Sigmoid colon (tissue), 7 donors: ENCODE measurements around the gene DAB2IP. TPM values are rescaled to one million over a fixed set of nuclear protein-coding genes. Genes with fewer than 3 reads are reported as not detected.

Experiments used
- DNase-seq: peaks from one replicate; pipeline ENCODE4 v3.0.0-alpha.2; 2019
- H3K27ac ChIP-seq, 4 donors: fragments of 200-600 bp; sonication (generic); one replicate each; pipeline ENCODE4 v1.5.1; 2016 to 2019; ENCODE audit warnings: mild to moderate bottlenecking in 1 of 4
- H3K27me3 ChIP-seq, 3 donors: fragments of 200-600 bp; sonication (generic); one replicate each; pipeline ENCODE4 v1.5.1; 2019; ENCODE audit warnings: mild to moderate bottlenecking in 1 of 3
- H3K36me3 ChIP-seq, 4 donors: fragments of 200-600 bp; sonication (generic); one replicate each; pipeline ENCODE4 v1.5.1; 2016 to 2019
- H3K4me1 ChIP-seq, 4 donors: fragments of 200-600 bp; sonication (generic); one replicate each; pipeline ENCODE4 v1.5.1; 2017 to 2019
- H3K4me3 ChIP-seq, 4 donors: fragments of 200-600 bp; sonication (generic); one replicate each; pipeline ENCODE4 v1.5.1; 2017 to 2019; ENCODE audit warnings: mild to moderate bottlenecking in 2 of 4, moderate library complexity in 1 of 4
- H3K9me3 ChIP-seq, 4 donors: fragments of 200-600 bp in 3 of 4; sonication (generic) in 3 of 4; one replicate each; pipeline versions ENCODE4 v1.5.1 to v1.6.1; 2013 to 2019
- EP300 ChIP-seq, 4 donors: sonication (generic); formaldehyde crosslinking; IDR thresholded peaks; one replicate each; pipeline ENCODE4 v1.6.1; 2017; ENCODE audit warnings: antibody characterized with exemption in 4 of 4
- POLR2A ChIP-seq, 2 donors: fragments of 450-650 bp; IDR thresholded peaks; one replicate each; pipeline ENCODE4 v1.6.1; 2016; ENCODE audit warnings: antibody characterized with exemption in 2 of 2, mild to moderate bottlenecking in 2 of 2, moderate library complexity in 2 of 2
- POLR2AphosphoS5 ChIP-seq, 4 donors: sonication (generic); formaldehyde crosslinking; IDR thresholded peaks; one replicate each; pipeline ENCODE4 v1.6.1; 2017; ENCODE audit warnings: antibody characterized with exemption in 4 of 4
- WGBS, 2 donors: extraction: QIAGEN DNeasy Blood & Tissue Kit; methylation state at CpG; one replicate each; pipeline ENCODE4 v1.1.7; 2013; 5-methylcytosine and 5-hydroxymethylcytosine counted together
- intact Hi-C: fragments of 100-400 bp; cut with DNase I; formaldehyde crosslinking; loops from one replicate; pipeline ENCODE4 v1.15.1; 2023
- polyA plus RNA-seq, 3 donors: library from polyadenylated mRNA; stranded (reverse); fragments of 200-250 nt; gene quantifications; one replicate each; pipeline ENCODE4 v1.2.3, GENCODE V29; 2013
- total RNA-seq, 4 donors: library from RNA; depleted of rRNA; stranded (reverse); fragments of >200 nt; gene quantifications; one replicate each; pipeline ENCODE4 v1.1.0, GENCODE V29; 2016
- TF ChIP-seq, protein P1 (sequence below), 4 experiments: fragments of 450-650 bp in 3 of 4; fragments of 200-600 bp in 1 of 4; IDR thresholded peaks; one replicate each; pipeline ENCODE4 v1.5.1; 2016 to 2019; ENCODE audit warnings: antibody characterized with exemption in 4 of 4, mild to moderate bottlenecking in 3 of 4, moderate library complexity in 2 of 4
- donor health status: healthy with polysubstance abuse.
- donor health status: Bipolar disorder and iron deficiency.
- donor health status: healthy.

DAB2IP gene
- total and polyA plus RNA-seq, 7 donors, result 20.1 to 52.4 (median 34.7) TPM

- TF ChIP-seq EP300 (IDR thresholded peaks at IDR 0.05), result no peak
- TF ChIP-seq, protein P1, sequence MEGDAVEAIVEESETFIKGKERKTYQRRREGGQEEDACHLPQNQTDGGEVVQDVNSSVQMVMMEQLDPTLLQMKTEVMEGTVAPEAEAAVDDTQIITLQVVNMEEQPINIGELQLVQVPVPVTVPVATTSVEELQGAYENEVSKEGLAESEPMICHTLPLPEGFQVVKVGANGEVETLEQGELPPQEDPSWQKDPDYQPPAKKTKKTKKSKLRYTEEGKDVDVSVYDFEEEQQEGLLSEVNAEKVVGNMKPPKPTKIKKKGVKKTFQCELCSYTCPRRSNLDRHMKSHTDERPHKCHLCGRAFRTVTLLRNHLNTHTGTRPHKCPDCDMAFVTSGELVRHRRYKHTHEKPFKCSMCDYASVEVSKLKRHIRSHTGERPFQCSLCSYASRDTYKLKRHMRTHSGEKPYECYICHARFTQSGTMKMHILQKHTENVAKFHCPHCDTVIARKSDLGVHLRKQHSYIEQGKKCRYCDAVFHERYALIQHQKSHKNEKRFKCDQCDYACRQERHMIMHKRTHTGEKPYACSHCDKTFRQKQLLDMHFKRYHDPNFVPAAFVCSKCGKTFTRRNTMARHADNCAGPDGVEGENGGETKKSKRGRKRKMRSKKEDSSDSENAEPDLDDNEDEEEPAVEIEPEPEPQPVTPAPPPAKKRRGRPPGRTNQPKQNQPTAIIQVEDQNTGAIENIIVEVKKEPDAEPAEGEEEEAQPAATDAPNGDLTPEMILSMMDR (IDR thresholded peaks at IDR 0.05), result no peak
- no peak for TF ChIP-seq POLR2A (IDR thresholded peaks at IDR 0.05)
- WGBS, 2 donors, result 93 to 96% methylated on average over 18 of the region's 18 CpGs
- no peaks in the 10 kb centered on the region for H3K9me3 ChIP-seq
- H3K4me3 ChIP-seq, result no peak overlapping the region
- H3K4me1 ChIP-seq, result peaks cover 0 to 25% (median 17%) of the 10 kb centered on the region in 4 donors
- peak overlapping the region in 3 of 4 donors; percentile 6 to 59 (median 58) for H3K27ac ChIP-seq
- intact Hi-C loops, result no loop called here
- no peaks in the 10 kb centered on the region for H3K27me3 ChIP-seq
- H3K36me3 ChIP-seq, result peaks cover 50 to 98% (median 81%) of the 10 kb centered on the region in 4 donors
- DNase-seq, result peak; percentile 47
These were observed 122.0 kb downstream of the DAB2IP start for GRCh38 chr9:121773286-121773953.

- intact Hi-C loops, result no loop called here
- no peaks in the 10 kb centered on the region for H3K27me3 ChIP-seq
- H3K9me3 ChIP-seq, result no peaks in the 10 kb centered on the region
- peaks cover 0 to 32% (median 24%) of the 10 kb centered on the region in 4 donors for H3K4me1 ChIP-seq
- H3K27ac ChIP-seq, result peak overlapping the region in 3 of 4 donors; percentile 6 to 59 (median 58)
- peak; percentile 63 for DNase-seq
- TF ChIP-seq POLR2A (IDR thresholded peaks at IDR 0.05), result no peak
- TF ChIP-seq POLR2AphosphoS5 (IDR thresholded peaks at IDR 0.05), result no peak
- TF ChIP-seq, protein P1 (IDR thresholded peaks at IDR 0.05), result no peak
- no peak for TF ChIP-seq EP300 (IDR thresholded peaks at IDR 0.05)
- WGBS, 2 donors, result 85 to 89% methylated on average over 19 of the region's 19 CpGs
- peaks cover 42 to 91% (median 74%) of the 10 kb centered on the region in 4 donors for H3K36me3 ChIP-seq
- H3K4me3 ChIP-seq, result no peak overlapping the region
These were observed 122.7 kb downstream of the DAB2IP start for GRCh38 chr9:121773954-121774714.

DNA sequence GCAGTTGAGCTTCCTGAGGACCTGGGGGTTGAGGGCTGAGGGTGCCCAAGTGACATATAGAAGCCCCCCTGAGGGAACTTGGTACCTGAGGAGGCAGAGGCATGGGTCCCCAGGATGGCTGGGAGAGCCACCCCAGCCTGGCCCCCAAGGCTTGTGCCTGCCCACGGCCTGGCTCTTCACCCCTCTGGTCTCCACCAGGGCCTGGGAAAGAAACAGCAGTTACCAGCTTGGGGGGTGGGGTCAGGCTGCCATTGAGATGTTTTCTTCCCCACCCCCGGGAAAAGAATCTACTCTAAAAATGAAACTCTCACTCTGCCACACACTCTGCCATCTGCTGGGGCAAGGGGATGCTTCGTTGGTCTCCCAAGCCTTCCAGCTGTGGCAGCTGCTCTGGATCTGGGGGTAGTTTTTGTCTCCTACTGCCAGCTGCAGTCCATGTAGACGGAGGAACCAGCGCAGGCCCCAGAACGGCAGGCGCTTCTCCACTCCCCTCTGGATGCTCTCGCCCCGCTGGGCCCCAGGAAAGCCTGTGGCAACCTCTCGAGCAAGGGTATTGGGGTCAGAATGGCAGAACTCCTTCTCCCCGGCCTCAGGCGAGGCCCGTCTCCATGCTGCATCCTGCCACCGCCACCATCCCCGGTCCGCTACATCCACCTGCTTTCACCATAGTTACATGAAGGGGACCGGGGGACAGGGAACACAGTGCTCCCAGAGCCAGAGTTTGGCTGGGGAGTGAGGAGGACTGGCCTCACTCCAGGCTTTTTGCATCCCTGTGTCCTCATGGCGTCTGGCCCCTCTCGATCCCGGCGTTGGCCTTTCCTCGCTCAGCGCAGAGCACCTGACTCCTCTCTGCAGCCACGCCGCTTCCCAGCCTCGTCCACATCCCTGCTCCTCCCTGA lies 123.5 kb downstream of the DAB2IP start:
- Histone ChIP-seq H3K36me3 (peaks cover 34 to 82% (median 65%) of the 10 kb centered on the region in 4 donors), H3K4me1 (peaks cover 0 to 41% (median 32%) of the 10 kb centered on the region in 4 donors), H3K27ac (peak overlapping the region in 2 of 4 donors; percentile 58 to 59), H3K9me3 (no peaks in the 10 kb centered on the region), H3K27me3 (no peaks in the 10 kb centered on the region), H3K4me3 (no peak overlapping the region)
- no peak for TF ChIP-seq EP300 (IDR thresholded peaks at IDR 0.05)
- no peak for TF ChIP-seq POLR2A (IDR thresholded peaks at IDR 0.05)
- TF ChIP-seq, protein P1 (IDR thresholded peaks at IDR 0.05), result no peak
- TF ChIP-seq POLR2AphosphoS5 (IDR thresholded peaks at IDR 0.05), result no peak
- 89 to 93% methylated on average over 26 of the region's 26 CpGs for WGBS, 2 donors
- intact Hi-C loops, result loop anchor here (5.0 kb wide), 1 partner anchor 73 kb away; no protein-coding TSS in a partner anchor
- DNase-seq, result no peak

GRCh38 chr9:121776001-121776738 lies 124.7 kb downstream of the DAB2IP start:
- H3K27ac ChIP-seq, result peak overlapping the region in 2 of 4 donors; percentile 73 to 83
- H3K9me3 ChIP-seq, result no peaks in the 10 kb centered on the region
- TF ChIP-seq, protein P1 (IDR thresholded peaks at IDR 0.05), result no peak
- TF ChIP-seq POLR2AphosphoS5 (IDR thresholded peaks at IDR 0.05) (no peak), EP300 (IDR thresholded peaks at IDR 0.05) (no peak), POLR2A (IDR thresholded peaks at IDR 0.05) (no peak)
- intact Hi-C loops, result loop anchor here (5.0 kb wide), 1 partner anchor 74 kb away; no protein-coding TSS in a partner anchor
- no peaks in the 10 kb centered on the region for H3K27me3 ChIP-seq
- no peak overlapping the region for H3K4me3 ChIP-seq
- WGBS, 2 donors, result 93 to 96% methylated on average over 23 of the region's 23 CpGs
- peaks cover 0 to 44% (median 29%) of the 10 kb centered on the region in 4 donors for H3K4me1 ChIP-seq
- H3K36me3 ChIP-seq, result peaks cover 35 to 81% (median 64%) of the 10 kb centered on the region in 4 donors
- DNase-seq, result no peak
